NB4 (cell line): ENCODE measurements around the gene OR10H3.

Experiments used
- CTCF ChIP-seq: IDR thresholded peaks from one replicate; pipeline ENCODE4 v1.5.1; 2012; ENCODE audit warnings: low read depth, low read length
- MAX ChIP-seq: IDR thresholded peaks from 2 replicates; pipeline ENCODE4 v1.6.1; 2011; ENCODE audit warnings: low read depth, low read length
- POLR2A ChIP-seq: IDR thresholded peaks from 2 replicates; pipeline ENCODE4 v1.6.1; 2011; ENCODE audit warnings: mild to moderate bottlenecking; ENCODE audit not compliant: insufficient read length; ENCODE audit errors: extremely low read depth

DNA sequence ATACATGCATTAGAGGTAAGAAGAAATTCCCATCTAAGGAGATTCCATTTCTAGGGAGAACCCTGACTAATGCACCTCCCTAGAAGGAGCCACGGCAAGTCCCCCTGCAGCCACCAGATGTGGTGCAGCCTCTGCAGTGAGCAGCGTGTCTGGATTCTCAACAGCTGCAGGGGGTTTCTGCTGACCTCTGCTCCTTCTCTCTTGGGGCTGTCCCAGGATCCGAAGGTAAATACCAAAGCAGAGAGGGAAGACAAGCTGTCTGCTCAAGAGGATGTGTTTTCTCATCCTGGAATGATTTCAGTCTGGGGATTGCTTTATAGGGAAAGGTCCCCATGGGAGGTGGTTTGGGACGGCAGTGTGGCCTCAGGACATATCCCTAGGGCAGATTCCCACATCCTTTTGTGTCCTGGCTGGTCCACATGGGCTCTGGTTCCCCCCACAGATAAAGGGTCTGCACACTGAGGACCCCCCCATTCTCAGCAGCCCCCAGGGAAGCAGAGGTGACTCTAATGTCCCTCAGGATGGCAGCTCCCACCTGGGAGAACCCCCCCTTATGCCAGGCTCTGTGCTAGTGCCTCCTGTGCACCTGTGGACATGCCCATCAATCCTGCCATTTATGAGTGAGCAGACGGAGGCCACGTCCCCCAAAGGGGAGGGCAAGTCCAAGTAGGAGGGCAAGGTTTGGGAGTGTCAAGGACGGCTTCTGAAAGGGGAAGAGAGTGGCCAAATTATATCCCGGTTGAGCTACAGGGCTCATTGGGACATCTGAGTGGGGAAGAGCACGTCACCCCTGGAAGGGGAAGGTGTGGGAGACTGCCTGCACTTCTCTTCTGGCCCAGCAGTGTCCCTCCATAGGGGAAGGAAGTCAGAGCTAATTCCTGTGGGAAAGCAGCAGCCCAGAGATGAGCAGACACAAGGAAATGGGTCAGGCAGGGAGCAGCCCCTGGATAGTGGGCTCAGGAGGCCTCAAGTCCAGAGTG is 39.5 kb downstream of the OR10H3 start:
- no peak for TF ChIP-seq POLR2A
- no peak for TF ChIP-seq CTCF
- TF ChIP-seq MAX, result no peak
